Hepatic stellate cell (primary cell): ENCODE data around the gene IGFBP4.
A peak's percentile ranks its signal among the peaks of the same experiment; 100 is the strongest.

Experiments
- DNase-seq: peaks from one replicate; pipeline ENCODE4 v3.0.0; 2011; ENCODE audit warnings: low spot score

IGFBP4 gene

DNA sequence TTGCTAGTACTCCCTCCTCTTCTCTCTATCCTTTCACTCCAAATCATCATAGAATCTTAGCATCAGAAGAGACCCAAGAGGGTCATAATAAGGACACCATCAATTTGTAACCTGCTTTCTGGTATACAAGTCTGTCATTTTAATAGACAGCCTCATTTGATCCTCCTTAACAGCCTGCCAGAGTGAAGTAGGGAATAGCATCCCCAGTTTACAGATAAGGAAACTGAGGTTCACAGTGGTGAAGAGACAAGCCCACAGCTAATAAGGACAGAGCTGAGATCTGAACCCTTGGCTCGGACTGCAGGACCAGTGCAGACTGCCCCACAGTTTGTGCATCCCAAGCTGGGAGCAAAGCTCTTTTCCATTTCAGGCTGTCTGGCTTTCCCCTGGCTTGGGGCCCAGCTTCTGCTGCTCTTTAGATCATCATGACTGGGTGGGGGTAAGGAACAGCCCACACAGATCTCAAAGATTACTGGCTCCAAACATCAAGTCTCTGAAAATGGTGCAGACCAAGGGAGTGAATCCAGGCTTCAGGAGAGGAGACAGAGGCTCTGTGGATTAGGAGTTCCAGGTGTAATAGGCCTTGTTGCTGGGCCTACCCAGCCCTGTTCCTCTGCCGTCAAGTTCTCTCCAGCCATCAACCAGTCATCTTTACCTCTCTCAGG is 10.3 kb upstream of the IGFBP4 start:
- no peak for DNase-seq

DNA sequence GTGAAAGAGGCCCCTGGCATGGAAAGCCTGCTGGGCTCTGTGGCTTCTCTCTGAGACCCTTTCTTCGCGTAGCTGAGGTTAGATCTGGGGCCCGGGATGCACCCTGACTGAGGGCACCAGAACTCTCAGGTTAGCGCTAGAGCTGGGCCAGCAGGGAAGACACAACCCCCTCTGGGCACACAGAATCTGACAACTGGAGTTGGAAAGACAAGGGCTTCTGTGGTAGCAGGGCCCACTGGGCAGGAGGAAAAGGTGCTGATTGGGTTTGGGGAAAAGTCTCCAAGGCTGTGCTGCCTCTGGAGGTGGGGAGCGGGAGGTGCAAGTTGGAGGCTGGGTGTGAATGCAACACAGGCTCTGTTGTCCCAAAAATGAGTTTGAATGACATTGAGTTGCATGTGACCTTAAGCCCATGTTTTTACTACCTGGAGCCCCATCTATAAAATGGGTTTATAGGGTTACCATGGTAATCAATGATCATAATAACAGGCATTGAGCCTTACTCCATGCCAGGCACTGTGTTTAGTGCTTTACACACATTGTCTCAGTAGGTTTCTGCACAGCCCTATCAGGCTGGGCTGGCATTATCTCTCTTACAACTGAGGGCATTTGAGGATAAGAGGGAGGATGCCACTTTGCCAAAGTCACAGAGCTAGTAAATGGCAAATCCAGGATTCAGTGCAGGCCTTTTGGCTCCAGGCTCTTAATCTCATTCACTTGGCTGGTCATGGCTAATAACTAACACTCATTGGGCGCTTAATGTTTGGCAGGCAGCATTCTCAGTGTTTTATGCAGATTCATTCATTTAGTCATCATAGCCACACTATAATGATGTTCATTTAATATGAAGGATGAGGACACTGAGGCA is 9.5 kb upstream of the IGFBP4 start:
- no peak for DNase-seq

DNA sequence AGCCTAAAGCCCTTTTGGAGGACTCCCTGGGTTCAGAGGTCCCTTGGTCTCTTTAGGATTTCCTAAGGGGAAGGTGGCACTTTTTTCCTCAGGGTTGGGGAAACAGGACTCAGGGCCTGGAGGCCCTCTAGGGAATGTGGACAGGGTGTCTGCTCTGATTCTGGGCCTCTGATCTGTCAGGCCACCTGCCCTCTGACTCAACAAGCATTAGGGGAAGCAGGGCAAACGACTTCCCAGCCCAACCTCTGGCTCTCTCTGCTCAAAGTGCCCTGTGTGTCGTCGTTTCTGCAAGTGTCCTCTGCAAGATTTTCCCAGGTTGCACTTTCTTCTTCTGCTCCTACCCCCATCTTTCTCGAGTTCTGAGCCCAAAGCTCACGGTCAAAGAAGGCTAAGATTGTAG is 6.6 kb upstream of the IGFBP4 start:
- no peak for DNase-seq

DNA sequence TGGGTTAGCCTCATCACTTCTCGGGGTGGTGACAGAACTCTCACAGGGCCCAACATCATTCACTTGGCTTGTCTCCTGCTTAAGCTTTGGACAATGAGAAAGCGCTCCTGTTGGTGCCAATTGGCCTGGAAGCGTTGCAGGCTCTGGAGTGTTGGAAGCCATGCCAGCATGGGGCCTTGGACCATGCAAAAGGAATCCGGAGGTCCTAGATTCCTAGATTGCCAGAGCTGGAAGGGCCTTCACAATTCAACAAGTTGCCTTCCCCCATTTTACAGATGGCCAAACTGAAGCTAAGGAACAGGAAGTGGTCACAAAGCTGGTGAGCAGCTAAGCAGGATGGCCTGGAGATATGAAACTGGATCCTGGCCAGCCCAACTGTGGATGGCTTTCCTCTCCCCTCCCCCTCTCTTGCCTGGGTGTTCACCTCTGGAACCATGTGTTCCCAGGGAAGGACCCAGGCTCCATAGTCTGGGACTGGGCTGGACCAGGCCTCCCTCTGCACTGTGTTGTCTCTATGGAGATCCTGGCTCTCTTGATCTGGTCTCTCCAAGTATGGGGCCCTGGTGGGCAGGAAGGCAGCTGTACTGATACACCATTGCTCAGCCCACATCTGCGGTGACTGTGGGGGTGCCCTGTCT is 6.0 kb upstream of the IGFBP4 start:
- DNase-seq: no peak

DNA sequence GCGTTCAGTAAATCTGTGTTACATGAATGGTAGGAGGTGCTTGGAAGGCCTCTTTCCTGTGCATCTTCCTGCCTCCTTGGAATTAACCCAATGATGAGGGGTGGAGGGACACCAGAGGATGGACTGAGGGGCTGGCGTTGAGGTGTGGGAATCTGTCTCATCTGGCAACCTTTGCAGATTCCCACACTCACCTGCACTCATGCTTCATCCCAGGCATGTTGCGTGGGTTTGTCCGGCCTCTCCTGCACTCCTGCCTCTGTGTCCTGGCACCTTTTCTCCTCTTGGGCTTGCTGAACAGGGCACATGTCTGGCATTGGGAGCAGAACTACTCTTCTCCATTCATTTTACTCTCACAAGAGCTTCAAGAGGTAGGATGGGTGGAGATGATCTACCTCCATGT is 3.1 kb upstream of the IGFBP4 start:
- DNase-seq: no peak

DNA sequence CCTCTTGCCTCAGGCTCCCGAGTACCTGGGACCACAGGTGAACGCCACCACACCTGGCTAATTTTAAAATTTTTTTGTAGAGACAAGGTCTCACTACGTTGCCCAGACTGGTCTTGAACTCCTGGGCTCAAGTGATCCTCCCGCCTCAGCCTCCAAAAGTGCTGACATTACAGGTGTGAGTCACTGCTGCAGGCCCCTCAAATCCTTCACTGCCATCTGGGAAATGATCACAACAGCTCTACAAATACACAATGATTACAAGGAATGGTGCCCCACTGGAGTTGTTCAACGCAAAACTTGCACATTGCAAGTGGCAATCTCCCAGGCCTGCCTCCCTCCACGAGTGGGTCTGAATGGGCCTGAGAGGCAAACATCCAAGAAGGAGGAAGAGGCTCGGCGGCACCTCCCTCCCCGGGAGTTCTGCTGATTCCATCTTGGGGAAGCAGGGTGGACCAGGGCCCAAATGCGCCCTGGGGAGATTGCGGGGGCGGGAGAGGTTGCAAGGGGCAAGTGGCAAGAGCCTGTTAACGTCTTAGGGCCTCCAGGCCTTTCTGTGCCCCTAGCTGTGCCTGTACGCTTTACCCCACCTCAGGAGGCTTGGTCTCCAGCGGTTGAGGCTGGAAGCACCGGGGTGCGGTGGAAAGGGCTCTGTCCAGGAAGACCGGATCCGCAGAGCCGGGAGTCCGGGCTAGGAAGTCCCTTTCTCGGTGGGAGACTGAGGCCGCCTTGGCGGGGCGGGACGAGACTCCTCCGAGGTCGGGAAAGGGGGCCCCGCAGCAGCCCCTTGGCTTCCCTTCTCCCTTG is 656 bp upstream of the IGFBP4 start:
- peak; percentile 74 for DNase-seq

DNA sequence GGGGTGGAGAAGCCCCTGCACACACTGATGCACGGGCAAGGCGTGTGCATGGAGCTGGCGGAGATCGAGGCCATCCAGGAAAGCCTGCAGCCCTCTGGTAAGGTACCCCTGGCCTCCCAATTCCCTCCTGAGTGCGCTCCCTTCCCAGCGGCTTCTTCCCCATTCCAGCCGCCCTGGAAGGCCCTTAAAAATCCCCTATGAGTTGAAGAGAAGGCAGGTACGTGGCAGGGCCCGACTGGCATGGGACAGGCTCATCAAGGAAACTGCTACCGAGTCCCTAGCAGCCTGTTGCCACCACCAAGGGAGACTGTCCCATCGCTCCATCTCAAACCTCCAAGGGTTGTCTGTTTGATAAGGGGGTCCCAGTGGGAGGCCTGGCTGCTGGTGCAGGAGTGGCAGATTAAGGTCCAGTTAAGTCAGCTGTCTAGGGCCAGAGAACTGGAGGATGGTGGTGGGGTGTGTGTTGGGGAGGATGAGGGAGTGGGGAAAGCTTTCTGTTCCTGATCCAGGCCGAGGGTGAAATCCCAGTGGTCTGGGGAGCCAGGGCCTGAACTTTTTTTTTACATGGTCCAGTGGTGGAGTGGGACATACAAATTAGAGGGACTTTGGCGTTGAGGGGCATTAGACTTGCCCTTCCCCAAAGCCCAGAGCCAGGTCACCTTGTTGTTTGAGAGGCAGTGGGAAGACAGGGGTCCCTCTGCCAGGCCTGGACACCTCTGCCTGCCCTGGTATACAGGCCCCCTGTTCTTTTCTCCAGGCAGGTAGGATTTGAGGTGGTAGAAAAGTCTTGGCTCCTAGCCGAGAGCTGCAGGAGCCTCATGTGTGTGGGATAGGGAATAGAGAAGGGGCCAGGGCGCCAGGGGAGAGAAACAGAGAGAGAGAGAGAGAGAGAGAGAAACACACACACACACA is 994 bp downstream of the IGFBP4 start:
- no peak for DNase-seq

DNA sequence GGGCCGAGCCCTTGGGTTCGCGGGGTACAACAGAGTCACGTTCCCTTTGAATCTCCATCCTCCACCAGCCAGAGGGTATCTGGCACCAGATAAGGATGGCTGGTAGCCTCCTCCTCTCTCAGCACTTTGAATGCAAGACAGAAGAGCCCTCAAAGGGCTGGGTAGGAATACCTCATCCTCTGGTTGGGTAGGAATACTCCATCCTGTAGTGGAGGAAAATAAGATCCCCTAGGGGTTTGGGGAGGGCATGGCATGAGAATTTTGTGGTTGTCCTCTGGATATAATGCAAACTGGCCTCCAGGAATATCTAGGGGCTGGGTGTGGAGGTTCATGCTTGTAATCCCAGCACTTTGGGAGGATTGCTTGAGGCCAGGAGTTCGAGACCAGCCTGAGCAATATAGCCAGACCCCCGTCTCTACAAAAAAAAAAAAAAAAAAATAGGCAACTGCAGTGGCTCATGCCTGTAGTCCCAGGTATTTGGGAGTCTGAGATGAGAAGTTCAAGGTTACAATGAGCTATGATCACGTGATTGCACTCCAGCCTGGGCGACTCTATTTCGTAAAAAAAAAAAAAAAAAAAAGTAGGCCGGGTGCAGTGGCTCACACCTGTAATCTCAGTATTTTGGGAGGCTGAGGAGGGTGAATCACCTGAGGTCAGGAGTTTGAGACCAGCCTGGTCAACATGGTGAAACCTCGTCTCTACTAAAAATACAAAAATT is 2.7 kb downstream of the IGFBP4 start:
- DNase-seq: no peak

DNA sequence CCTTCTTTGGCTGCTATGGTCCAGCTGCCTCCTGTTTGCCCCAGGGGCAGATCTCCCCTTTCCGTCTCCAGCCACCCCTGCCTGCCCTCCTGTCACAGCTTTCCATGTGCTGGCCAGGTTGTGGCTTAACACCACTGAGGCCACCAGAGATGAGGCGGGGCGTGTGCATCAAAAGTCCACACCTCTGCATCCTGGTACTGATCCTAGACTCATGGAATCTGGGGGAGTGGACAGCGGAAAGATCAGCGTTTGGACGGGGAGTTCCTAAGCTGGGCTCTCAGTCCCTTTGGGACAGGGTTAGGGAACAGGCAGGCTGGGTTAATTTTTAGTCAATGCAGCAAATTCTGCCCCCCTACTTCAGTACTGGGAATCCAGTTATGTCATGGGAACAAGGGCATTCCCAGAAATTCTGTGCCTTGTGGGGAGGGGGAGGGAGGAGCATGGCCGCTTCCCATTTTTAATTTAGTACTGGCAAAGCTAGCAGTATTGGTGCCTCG is 3.9 kb downstream of the IGFBP4 start:
- no peak for DNase-seq

DNA sequence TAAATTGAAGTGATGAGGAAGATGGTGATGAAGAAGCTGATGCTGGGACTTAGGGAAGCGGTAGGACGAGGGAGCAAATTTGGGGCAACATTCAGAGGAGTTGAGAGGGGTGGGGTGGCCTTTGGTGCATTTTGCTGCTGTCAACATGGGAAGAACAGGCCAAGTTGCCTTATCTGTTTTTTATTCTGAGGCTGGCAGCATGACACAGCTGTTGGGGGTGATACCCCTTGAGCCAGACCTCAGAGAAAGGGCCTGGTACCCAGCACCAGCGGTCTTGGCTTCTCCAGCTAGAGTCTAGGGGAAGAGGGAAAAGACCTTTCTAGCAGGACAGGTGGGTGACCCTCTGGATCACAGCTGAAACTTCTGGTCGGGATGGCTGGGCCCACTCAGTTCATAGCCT is 4.6 kb downstream of the IGFBP4 start:
- DNase-seq: no peak

DNA sequence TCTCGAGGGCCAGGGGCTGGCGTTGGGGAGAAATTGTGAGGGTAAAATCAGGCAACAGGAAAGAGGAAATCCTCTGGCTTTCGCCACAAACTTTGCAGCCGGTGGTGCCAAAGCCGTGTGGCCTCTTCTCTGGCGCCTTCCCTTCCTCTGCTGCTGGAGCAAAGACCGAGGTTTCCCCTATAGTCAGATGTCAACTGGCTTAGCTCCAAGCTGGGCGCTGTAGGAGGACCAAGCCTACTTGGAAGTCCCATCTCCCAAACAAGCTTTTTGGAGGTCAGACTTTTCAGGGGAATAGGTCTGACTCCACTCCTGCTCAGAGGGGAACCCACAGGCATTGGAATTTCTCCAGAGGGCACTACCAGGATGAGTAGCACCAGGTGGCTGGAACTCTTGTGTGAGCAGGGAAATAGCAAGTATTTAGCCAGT is 5.0 kb downstream of the IGFBP4 start:
- DNase-seq: no peak

DNA sequence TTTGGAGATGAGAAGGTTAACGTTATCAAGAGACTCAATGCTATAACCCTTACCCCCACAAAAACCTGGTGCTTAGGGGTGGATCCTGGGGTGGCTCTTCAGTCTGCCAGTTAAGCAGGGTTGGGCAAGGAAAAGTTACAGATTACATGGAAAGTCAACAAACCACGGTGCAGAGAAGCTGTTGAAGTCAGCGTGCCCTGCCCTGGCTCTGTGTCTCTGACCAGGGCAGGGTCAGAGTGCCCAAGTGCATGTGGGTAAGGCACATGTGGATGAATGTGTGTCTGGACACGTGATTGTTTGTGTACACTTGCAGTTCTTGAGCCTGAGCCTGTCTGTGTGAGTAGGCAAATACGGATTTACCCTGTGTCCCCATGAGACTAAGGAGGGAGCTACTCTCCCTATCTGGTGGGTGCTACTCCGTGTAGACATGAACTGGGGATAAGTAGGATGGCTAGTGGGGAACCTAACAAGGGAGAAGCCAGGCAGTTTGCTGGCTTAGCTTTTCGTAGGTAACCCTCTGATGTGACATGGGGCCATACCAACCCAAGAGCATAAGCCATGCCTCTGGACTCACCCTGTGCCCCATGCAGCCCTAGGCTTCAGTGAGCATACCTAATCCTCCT is 5.5 kb downstream of the IGFBP4 start:
- no peak for DNase-seq

DNA sequence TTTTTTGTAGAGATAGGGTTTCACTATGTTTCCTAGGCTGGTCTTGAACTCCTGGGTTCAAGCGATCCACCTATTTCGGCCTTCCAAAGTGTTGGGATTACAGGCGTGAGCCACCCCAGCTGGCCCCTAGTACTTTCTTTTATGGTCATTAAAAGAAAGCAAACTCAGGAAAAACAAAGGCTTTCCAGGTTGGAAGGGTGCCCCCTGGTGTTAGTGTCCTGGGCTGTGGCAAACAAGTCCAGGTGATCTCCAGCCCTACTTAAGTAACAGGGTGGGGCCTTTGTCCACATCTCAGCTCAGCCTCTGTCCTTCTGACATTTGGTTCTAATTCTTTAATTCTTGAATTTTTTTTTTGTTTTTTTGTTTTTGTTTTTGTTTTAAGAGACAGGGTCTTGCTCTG is 6.9 kb downstream of the IGFBP4 start:
- DNase-seq: no peak

DNA sequence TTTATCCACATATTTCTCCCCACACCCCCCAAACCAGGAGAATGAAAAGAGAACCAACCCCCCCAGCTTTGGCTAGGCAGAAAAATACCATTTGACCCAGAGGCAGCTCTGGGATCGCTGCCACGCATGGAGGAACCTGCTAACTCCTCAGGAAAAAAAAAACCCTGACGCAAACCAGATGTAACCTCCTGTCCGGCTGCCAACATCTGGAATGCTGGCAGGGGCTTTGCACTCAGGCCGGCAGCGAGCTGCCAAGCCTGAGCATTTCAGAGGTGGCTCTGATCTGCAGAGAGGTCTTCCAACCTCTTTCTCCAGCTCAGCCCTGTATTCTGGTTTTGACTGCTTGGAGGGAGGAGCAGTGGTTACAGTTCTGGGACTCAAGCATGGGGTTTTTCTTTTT is 8.2 kb downstream of the IGFBP4 start:
- no peak for DNase-seq

DNA sequence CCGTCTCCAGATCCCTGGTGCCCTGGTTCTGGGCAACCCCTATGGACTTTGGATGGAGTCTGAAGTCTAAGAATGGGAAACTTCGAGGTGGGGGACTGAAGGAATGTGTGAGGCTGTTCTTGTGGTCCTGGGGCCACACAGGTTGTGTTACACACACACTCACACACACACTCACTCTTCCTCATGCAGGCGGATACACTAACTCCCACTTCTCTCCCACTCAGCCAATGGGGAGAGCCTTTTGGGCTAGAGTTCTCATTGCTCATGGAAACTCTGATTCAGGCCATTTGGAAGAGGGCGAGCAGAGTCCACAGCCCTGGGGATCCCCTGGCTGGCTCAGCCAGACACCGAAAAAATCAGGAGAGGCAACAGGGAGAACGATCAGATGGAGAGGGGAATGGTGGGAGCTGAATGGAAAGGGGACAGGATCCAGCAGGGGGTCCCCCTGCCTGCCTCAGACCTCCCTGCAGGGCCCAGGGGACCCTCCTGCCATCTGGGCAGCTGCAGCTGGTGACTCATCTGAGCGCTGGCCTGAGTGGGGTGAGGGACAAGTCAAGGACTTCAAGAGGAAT is 9.1 kb downstream of the IGFBP4 start:
- DNase-seq: peak; percentile 86

DNA sequence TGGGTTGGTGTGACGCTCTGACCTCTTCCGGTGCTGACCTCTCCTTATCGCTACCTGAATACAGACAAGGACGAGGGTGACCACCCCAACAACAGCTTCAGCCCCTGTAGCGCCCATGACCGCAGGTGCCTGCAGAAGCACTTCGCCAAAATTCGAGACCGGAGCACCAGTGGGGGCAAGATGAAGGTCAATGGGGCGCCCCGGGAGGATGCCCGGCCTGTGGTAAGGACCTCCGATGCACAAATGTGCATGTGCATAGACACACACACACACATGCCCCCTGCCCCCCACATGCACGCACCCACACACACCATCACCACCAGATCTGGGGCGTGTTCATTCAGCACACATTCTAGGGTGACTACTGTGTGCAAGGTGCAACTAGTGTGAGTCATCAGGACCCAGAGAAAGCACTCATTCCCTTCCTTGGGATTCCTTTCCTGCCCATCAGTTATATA is 9.7 kb downstream of the IGFBP4 start:
- DNase-seq: no peak

DNA sequence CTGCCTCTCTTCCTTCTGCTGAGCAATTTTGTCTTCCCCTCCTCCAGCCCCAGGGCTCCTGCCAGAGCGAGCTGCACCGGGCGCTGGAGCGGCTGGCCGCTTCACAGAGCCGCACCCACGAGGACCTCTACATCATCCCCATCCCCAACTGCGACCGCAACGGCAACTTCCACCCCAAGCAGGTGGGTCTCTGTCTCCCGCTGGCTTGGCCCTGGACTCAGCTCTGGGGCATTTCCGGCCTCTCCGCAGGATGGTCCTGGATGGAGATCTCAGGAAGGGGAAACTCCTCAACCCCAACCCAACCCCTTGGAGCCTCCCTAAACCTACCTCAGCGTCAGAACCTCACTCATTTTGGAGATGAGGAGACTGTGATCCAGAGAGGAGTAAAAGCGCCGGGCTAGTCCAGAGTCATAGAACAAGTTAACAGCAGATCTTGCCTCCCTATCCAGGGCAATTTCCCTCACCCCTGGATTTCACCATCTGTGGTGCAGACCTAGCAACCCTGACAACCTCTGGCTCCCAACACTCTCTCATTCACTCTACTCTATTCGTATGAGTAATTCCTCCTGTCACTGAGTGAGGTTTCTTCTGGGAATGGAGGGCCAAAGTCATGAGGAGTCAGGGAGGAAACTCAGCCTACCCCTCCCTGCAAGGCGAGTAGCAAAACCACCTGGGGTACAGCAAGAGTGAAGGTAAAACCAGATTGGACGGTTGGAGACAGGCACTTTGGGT is 10.8 kb downstream of the IGFBP4 start:
- no peak for DNase-seq

DNA sequence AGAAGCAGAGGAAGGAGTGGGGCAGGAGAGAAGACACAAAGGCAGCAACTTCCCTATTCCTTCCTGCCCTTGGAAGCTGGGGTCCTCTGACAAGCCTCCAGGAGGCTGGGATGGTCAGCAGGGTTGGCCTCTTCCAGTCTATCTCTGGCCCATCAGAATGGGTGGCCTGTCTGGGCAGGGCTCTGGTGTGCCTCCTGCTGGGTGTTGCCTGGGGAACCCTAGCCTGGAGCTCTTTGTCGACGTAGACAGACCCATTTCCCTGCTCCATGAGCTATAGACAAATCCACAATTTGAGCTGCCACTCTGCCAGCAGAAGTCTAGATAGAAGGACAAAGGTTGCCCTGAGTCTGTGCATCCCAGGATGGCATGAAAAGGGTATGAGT is 11.4 kb downstream of the IGFBP4 start:
- DNase-seq: no peak
